Cardiac muscle cell (in vitro differentiated cells and primary cell): ENCODE data around the gene SHROOM2. TPM values are rescaled to one million over a fixed set of nuclear protein-coding genes. Genes with fewer than 3 reads are reported as not detected.
"Not testable (repeated sequence)": the region's sequence is repeated elsewhere in the genome, so short reads cannot be mapped to it uniquely, and the experiment has no call there.

Experiments
- DNase-seq, 2 donors: peaks; one replicate each; pipeline versions ENCODE4 v3.0.0 to v3.0.0-alpha.2; 2010 to 2017; ENCODE audit warnings: low read depth in 1 of 2, low spot score in 1 of 2
- H3K27ac ChIP-seq: fragments of 200-600 bp; sonication (generic); 2 replicates; pipeline ENCODE4 v1.5.1; 2016
- H3K27me3 ChIP-seq: fragments of 200-600 bp; sonication (generic); 2 replicates; pipeline ENCODE4 v1.6.0; 2016; ENCODE audit warnings: control low read depth
- H3K36me3 ChIP-seq: fragments of 200-600 bp; sonication (generic); 2 replicates; pipeline ENCODE4 v1.5.1; 2016; ENCODE audit warnings: control low read depth
- H3K4me1 ChIP-seq: fragments of 200-600 bp; sonication (generic); 2 replicates; pipeline ENCODE4 v1.8.1; 2017; ENCODE audit warnings: low read depth, mild to moderate bottlenecking, mixed run types
- H3K4me3 ChIP-seq: fragments of 200-600 bp; sonication (generic); 2 replicates; pipeline ENCODE4 v1.5.1; 2016; ENCODE audit warnings: mild to moderate bottlenecking
- H3K9me3 ChIP-seq: fragments of 200-600 bp; sonication (generic); 2 replicates; pipeline ENCODE4 v1.5.1; 2017; ENCODE audit warnings: low read depth, mild to moderate bottlenecking, control low read depth
- polyA plus RNA-seq: library from polyadenylated mRNA; unstranded; fragments of >200 nt; fragmentation: Nextera tagmentation; extraction: Ambion mirVana; gene quantifications from 2 replicates; pipeline ENCODE4 v1.2.1, GENCODE V29; 2016
- total RNA-seq: library from RNA; depleted of rRNA; stranded (reverse); fragments of >200 nt; gene quantifications from 2 replicates; pipeline ENCODE4 v1.2.3, GENCODE V29; 2016
- TF ChIP-seq, protein P1 (sequence below): IDR thresholded peaks from 2 replicates; pipeline ENCODE4 v1.5.1; 2012; ENCODE audit warnings: low read depth, mild to moderate bottlenecking, low read length

Gene SHROOM2
- total and polyA plus RNA-seq, 2 experiments from 2014 or later: 14.8 to 32.9 TPM

DNA sequence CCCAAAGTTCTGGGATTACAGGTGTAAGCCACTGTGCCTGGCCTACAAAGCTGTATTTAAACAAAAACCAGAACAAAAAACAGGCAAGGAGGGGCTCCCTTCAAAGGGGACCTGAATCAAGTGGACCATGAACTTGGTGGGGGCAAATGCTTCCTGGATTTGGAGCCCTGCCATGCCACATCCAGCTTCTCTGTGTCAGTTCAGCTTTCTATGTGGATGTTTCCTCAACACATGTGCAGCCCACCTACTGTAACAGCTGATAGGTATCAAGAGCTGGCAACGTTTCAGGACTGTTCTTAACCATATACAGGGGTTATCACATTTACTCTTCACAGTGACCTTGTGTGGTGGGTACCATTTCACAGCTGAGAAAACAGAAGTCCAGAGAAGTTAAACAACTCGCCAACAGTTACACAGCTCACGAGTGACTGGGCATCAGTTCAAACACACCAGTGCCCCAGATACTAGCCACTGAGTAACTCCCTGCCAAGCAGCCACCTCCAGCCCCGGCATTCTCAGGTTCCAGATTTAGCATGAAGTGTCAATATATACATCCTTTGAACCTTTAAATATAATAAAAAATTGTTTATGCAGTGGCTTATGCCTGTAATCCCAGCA, 28.1 kb upstream of the SHROOM2 start:
- TF ChIP-seq, protein P1, sequence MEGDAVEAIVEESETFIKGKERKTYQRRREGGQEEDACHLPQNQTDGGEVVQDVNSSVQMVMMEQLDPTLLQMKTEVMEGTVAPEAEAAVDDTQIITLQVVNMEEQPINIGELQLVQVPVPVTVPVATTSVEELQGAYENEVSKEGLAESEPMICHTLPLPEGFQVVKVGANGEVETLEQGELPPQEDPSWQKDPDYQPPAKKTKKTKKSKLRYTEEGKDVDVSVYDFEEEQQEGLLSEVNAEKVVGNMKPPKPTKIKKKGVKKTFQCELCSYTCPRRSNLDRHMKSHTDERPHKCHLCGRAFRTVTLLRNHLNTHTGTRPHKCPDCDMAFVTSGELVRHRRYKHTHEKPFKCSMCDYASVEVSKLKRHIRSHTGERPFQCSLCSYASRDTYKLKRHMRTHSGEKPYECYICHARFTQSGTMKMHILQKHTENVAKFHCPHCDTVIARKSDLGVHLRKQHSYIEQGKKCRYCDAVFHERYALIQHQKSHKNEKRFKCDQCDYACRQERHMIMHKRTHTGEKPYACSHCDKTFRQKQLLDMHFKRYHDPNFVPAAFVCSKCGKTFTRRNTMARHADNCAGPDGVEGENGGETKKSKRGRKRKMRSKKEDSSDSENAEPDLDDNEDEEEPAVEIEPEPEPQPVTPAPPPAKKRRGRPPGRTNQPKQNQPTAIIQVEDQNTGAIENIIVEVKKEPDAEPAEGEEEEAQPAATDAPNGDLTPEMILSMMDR: no peak
- Histone ChIP-seq H3K27me3 (no peaks in the 10 kb centered on the region), H3K4me1 (no peaks in the 10 kb centered on the region), H3K27ac (no peak overlapping the region), H3K36me3 (no peaks in the 10 kb centered on the region), H3K4me3 (no peak overlapping the region), H3K9me3 (no peaks in the 10 kb centered on the region)
- DNase-seq: no peak

DNA sequence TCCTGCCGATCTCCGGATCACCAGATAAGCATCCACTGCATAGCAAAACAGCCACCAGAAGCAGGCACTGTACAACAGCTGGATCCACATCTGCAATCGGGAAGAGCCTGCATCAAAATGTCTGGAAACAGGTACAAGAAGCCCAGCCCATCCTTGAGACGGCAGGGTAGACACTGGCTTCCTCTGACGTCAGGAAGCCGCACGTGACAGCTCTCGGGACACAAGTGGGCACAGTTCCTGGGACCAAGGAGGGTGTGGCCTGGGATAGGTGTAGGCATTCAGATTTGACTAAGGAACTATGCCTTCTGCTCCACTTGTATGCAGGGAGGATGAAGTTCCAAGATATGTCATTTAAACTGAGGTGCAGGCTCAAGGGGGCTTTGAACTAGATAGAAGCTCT, 26.9 kb upstream of the SHROOM2 start:
- Histone ChIP-seq H3K4me1 (no peaks in the 10 kb centered on the region), H3K36me3 (no peaks in the 10 kb centered on the region), H3K27me3 (no peaks in the 10 kb centered on the region), H3K4me3 (no peak overlapping the region), H3K9me3 (no peaks in the 10 kb centered on the region), H3K27ac (no peak overlapping the region)
- TF ChIP-seq, protein P1: no peak
- no peak for DNase-seq

DNA sequence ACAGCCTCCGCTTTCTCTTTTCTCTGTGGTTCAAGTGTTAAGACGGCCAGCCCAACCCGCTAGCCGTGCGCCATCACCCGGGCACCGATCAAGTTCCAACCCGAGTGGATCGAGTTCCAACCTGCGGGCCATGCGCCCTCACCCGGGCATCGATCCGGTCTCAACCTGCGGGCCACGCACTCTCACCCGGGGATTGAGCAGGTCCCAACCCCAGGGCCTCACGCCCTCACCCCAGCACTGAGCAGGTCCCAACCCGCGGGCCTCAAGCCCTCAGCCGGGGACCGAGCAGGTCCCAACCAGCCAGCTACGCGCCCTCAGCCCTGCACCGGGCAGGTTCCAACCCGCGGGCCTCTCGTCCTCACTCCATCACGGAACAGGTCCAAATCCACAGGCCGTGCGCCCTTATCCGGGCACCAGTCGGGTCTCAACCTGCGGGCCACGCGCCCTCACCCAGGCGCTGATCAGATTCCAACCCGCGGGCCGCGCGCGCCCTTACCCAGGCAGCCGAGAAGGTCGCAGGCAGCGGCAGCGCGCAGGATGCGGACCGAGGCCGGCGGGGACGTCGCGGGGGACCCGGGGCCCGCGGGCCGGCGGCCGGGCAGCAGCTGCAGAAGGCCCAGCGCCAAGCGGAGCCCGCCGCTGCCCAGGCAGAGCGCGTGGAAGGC, 21.0 kb upstream of the SHROOM2 start:
- Histone ChIP-seq H3K4me3 (no peak overlapping the region), H3K4me1 (no peaks in the 10 kb centered on the region), H3K9me3 (no peaks in the 10 kb centered on the region), H3K27me3 (peaks cover 15% of the 10 kb centered on the region), H3K27ac (no peak overlapping the region), H3K36me3 (no peaks in the 10 kb centered on the region)
- no peak for DNase-seq
- TF ChIP-seq, protein P1: no peak

DNA sequence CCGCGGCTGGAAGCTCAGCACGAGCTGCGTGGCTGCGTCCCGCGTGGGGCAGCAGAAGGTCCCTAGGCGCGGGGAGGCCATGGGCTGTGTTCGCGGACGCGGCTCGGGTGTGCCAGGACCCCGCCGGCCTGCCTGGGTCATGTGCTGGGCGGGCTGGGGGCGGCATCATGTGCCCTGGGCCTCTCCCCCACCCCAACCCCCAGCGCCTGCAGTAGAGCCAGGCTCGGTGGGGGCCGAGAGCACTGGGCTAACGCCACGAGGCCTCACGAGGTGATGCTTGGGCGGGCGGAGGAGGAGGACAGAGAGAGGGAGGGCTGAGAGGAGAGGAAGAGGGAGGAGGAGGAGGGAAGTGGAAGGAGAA, 20.5 kb upstream of the SHROOM2 start, which contains the start of gene GPR143:
Gene GPR143 (minus strand): TSS at position 111 of the 361 bp plus-strand sequence. CDS start 30 bp downstream, at position 81.
- H3K4me3 ChIP-seq: no peak within 1 kb of the TSS
- DNase-seq: no peak

DNA sequence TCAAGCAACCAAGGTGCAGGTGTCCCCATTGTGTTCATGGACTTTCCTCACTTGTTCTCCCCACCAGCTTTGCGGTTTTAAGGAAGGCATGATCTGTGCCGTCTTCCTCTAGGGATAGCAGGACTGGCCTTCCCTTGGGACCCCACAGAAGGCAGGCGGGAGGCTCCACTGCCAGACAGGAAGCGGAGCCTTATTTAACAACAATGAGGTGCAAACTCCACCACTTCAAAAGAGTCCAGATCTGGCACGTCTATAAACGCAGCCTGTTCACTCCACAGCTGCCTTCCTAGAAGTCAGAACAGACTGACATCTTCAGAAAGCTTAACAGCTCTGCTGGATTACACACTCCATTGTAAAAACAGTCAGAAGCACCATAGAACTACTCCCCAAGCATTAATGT, 18.9 kb upstream of the SHROOM2 start:
- Histone ChIP-seq H3K4me3 (no peak overlapping the region), H3K27me3 (peaks cover 15% of the 10 kb centered on the region), H3K36me3 (no peaks in the 10 kb centered on the region), H3K4me1 (no peaks in the 10 kb centered on the region), H3K9me3 (no peaks in the 10 kb centered on the region), H3K27ac (no peak overlapping the region)
- peak in 1 of 2 donors; percentile 27 for DNase-seq
- TF ChIP-seq, protein P1: no peak

More for the DNA sequence above, 20.5 kb upstream of the SHROOM2 start, which contains the start of gene GPR143:
- H3K36me3 ChIP-seq: no peaks in the 10 kb centered on the region
- TF ChIP-seq, protein P1: no peak
- no peaks in the 10 kb centered on the region for H3K9me3 ChIP-seq
- no peaks in the 10 kb centered on the region for H3K4me1 ChIP-seq
- H3K27ac ChIP-seq: no peak within 1 kb of the TSS
- peaks cover 15% of the 10 kb centered on the region for H3K27me3 ChIP-seq

DNA sequence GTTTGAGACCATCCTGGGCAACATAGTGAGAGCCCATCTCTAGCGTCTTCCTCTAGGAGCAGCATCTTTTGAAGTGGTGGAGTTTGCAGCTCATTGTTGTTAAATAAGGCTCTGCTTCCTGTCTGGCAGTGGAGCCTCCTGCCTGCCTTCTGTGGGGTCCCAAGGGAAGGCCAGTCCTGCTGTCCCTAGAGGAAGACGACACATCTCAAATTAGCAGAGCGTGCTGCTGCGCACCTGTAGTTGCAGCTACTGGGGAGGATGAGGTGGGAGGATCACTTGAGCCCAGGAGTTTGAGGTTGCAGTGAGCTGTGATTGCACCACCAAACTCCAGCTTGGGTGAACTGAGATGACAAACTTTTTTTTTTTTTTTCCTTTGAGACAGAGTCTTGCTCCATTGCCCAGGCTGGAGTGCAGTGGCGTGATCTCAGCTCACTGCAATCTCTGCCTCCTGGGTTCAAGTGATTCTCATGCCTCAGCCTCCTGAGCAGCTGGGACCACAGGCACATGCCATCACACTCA, 17.8 kb upstream of the SHROOM2 start:
- not testable (repeated sequence) for DNase-seq, H3K36me3 ChIP-seq, H3K27ac ChIP-seq, H3K9me3 ChIP-seq, H3K4me3 ChIP-seq, H3K4me1 ChIP-seq
- H3K27me3 ChIP-seq: peaks cover 15% of the 10 kb centered on the region
